Nephron (organoid): ENCODE measurements around the gene MAP4K4.

ENCODE experiments used
- H3K27ac Mint-ChIP-seq, 3 experiments: 2 replicates each; pipeline ENCODE4 v1.8.0; 2020; ENCODE audit warnings: mixed read lengths in 3 of 3, mild to moderate bottlenecking in 2 of 3, moderate library complexity in 1 of 3
- H3K27me3 Mint-ChIP-seq: 2 replicates; pipeline ENCODE4 v1.8.0; 2021; ENCODE audit warnings: low read depth, mild to moderate bottlenecking, moderate library complexity, mixed read lengths
- H3K36me3 Mint-ChIP-seq: 2 replicates; pipeline ENCODE4 v1.8.0; 2020; ENCODE audit warnings: low read depth, mixed read lengths
- H3K4me1 Mint-ChIP-seq: 2 replicates; pipeline ENCODE4 v1.8.0; 2020; ENCODE audit warnings: mixed read lengths
- H3K4me3 Mint-ChIP-seq, 3 experiments: 2 replicates each; pipeline ENCODE4 v1.8.0; 2020; ENCODE audit warnings: mild to moderate bottlenecking in 3 of 3, mixed read lengths in 3 of 3, moderate library complexity in 2 of 3
- H3K9me3 Mint-ChIP-seq: 2 replicates; pipeline ENCODE4 v1.8.0; 2020; ENCODE audit warnings: mixed read lengths
- CTCF ChIP-seq, 3 experiments: fragments of 200-600 bp; sonication (generic); IDR thresholded peaks; one replicate each; pipeline ENCODE4 v1.5.0; 2021; ENCODE audit warnings: antibody characterized with exemption in 3 of 3; ENCODE audit not compliant: unreplicated experiment in 3 of 3

MAP4K4 gene

DNA sequence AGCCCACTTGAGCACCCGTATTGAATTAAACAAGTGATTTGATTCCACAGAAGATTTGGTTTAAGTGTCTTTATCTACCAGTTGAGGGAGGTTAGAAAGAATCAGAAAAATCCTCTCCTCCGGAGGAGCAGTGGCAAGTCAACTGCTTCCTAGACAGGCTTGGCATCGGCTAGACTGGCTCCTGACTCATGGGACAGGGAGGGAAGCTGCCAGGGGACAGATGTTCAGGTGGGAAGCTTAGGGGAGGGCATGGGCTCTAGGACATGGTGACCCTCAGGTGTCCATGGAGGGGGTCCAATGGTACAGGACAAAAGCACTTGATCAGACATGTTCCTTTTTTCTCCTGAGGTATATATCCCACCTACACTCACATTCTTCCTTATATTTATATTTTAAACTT is 175.0 kb downstream of the MAP4K4 start:
- Mint-ChIP-seq H3K36me3 (peaks cover 89% of the 10 kb centered on the region), H3K9me3 (no peaks in the 10 kb centered on the region), H3K4me1 (no peaks in the 10 kb centered on the region), H3K4me3 (no peak overlapping the region), H3K27ac (no peak overlapping the region), H3K27me3 (no peaks in the 10 kb centered on the region)
- TF ChIP-seq CTCF (IDR thresholded peaks at IDR 0.05; ENCODE audit: unreplicated experiment in 3 of 3) = no peak

- Mint-ChIP-seq H3K27me3 (no peaks in the 10 kb centered on the region), H3K27ac (no peak overlapping the region), H3K36me3 (peaks cover 83% of the 10 kb centered on the region), H3K9me3 (no peaks in the 10 kb centered on the region), H3K4me3 (no peak overlapping the region), H3K4me1 (no peaks in the 10 kb centered on the region)
- peak; percentile 22 to 40 (median 24) for TF ChIP-seq CTCF (IDR thresholded peaks at IDR 0.05; ENCODE audit: unreplicated experiment in 3 of 3)
Observed at GRCh38 chr2:101873543-101873942, 176.0 kb downstream of the MAP4K4 start.

DNA sequence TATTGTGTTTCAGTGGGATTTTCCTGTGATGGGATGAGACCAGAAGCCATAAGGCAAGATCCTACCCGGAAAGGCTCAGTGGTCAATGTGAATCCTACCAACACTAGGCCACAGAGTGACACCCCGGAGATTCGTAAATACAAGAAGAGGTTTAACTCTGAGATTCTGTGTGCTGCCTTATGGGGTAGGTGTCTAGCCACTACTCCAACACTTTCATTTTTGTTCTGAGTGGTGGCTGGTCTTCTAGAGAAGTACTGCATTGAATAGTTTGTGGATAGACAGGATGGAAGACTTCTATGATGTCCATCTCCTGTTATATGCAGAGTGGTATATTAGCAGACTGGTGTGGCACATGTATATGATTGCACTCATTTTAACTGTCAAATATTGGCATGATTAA is 176.6 kb downstream of the MAP4K4 start:
- no peaks in the 10 kb centered on the region for H3K9me3 Mint-ChIP-seq

DNA sequence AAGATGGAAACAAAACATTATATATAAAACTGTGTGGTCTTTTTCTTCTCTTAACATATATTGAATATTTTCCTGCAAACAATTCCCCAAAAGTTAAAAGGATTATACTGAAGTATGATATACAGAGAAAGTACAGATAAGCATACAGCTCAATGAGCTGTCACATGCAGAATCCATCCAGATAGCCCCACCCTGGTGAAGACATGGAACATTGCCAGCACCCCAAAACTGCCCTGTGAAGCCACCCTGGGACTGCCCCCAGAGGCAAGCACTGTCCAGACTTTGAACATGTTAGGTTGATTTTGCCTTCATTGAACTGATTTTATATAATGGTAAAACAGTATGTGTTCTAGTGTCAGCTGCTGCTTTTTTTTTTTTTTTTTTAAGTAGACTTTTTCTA is 182.0 kb downstream of the MAP4K4 start:
- H3K9me3 Mint-ChIP-seq = no peaks in the 10 kb centered on the region
- no peak overlapping the region for H3K27ac Mint-ChIP-seq
- peaks cover 4% of the 10 kb centered on the region for H3K4me1 Mint-ChIP-seq
- TF ChIP-seq CTCF (IDR thresholded peaks at IDR 0.05; ENCODE audit: unreplicated experiment in 3 of 3) = no peak
- H3K27me3 Mint-ChIP-seq = no peaks in the 10 kb centered on the region
- no peak overlapping the region for H3K4me3 Mint-ChIP-seq
- peaks cover 66% of the 10 kb centered on the region for H3K36me3 Mint-ChIP-seq

More for the DNA sequence above, 176.6 kb downstream of the MAP4K4 start:
- H3K27me3 Mint-ChIP-seq = no peaks in the 10 kb centered on the region
- peaks cover 81% of the 10 kb centered on the region for H3K36me3 Mint-ChIP-seq
- H3K4me3 Mint-ChIP-seq = no peak overlapping the region
- TF ChIP-seq CTCF (IDR thresholded peaks at IDR 0.05; ENCODE audit: unreplicated experiment in 3 of 3) = no peak
- H3K4me1 Mint-ChIP-seq = no peaks in the 10 kb centered on the region
- no peak overlapping the region for H3K27ac Mint-ChIP-seq

- Mint-ChIP-seq H3K4me1 (peaks cover 4% of the 10 kb centered on the region), H3K36me3 (peaks cover 67% of the 10 kb centered on the region), H3K4me3 (no peak overlapping the region), H3K27ac (peak overlapping the region in 1 of 3 experiments; percentile 4), H3K9me3 (no peaks in the 10 kb centered on the region), H3K27me3 (no peaks in the 10 kb centered on the region)
- no peak for TF ChIP-seq CTCF (IDR thresholded peaks at IDR 0.05; ENCODE audit: unreplicated experiment in 3 of 3)
Observed at GRCh38 chr2:101881131-101881530, 183.6 kb downstream of the MAP4K4 start.

DNA sequence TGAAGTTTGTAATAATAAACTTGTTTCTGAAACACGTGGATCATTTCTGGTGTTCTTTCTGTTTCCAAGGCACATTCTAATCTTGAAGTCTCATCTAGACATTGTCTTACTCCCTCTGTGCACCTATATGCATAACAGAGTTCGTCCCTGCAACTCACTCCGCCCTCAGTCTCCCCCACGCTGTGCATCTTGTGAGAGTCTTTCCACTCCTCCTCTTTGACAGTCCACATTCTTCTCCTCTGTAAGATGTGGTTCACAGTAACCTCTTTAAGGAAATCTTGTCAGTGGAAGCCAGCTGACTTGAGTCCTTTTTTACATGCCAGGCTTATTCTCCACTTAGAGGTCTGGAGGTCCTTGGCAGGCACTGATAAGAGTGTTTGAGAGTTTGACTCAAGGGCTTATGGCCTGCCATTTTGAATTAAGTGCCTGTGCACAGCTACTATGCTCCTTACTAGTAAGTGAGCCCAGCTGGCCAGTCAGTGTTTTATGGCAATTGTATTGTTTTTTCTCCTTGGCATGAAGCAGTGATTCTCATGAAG is 185.3 kb downstream of the MAP4K4 start:
- no peak overlapping the region for H3K4me3 Mint-ChIP-seq
- TF ChIP-seq CTCF (IDR thresholded peaks at IDR 0.05; ENCODE audit: unreplicated experiment in 3 of 3) = no peak
- H3K27ac Mint-ChIP-seq = peak overlapping the region in 1 of 3 experiments; percentile 26
- H3K4me1 Mint-ChIP-seq = peaks cover 4% of the 10 kb centered on the region
- H3K9me3 Mint-ChIP-seq = no peaks in the 10 kb centered on the region
- no peaks in the 10 kb centered on the region for H3K27me3 Mint-ChIP-seq
- H3K36me3 Mint-ChIP-seq = peaks cover 71% of the 10 kb centered on the region
